ENCODE results near the gene SCARF2.

GRCh38 chr22:20456722-20457076 lies 19.1 kb upstream of the SCARF2 start:
- TF ChIP-seq CTCF (IDR thresholded peaks at IDR 0.05), result no peak
- TF ChIP-seq POLR2A (IDR thresholded peaks at IDR 0.05), result no peak
- TF ChIP-seq POLR2AphosphoS5 (IDR thresholded peaks at IDR 0.05), result no peak
- TF ChIP-seq EP300 (IDR thresholded peaks at IDR 0.05), result no peak

All from stomach (tissue), 4 donors.